NOMO-1 (cell line): ENCODE measurements around the gene ETV4.

Experiments used
- DNase-seq, 2 experiments: peaks; one replicate each; lab custom pipeline; 2025; ENCODE audit not compliant: unreplicated experiment in 2 of 2; lab: John Stamatoyannopoulos, UW

Gene ETV4

DNA sequence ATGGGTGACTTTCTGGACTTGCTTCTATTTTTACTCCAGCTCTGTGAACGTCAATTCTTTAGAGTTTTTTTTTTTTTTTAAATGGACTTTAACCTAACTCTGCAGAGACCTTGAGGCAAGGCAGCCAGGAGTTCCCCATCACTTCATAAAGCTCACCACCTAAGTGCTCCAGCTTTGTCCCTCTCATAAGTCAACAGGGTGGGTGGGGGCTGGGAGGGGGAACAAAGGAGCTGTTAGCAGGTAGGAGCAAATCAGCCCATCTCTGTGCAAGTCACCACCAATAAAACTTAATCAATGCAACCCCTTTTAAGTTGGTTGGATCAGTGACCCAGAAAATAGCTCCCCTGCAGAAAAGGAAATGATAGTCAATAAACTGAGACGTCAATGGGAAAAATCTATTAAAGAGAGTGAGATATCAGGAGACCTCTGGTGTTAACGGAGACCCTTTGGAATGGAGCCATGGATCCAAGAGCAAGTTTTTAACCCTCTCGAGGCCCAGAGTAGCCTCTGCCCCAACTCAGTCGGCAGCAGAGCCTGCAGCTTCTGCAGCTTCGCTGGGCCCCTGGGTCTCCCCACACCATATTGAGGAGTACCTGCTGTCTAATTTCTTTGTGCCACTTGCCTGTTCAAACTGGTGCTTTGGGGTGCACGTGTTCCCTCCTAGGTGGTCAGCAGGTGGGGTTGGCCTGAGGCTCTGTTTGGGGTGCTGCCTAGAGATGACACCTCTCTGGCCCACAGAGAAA is 27.6 kb upstream of the ETV4 start:
- no peak for DNase-seq

GRCh38 chr17:43572368-43572980 is 26.3 kb upstream of the ETV4 start:
- no peak for DNase-seq

- DNase-seq, result no peak
These were observed 24.4 kb upstream of the ETV4 start for GRCh38 chr17:43570518-43570928.

DNA sequence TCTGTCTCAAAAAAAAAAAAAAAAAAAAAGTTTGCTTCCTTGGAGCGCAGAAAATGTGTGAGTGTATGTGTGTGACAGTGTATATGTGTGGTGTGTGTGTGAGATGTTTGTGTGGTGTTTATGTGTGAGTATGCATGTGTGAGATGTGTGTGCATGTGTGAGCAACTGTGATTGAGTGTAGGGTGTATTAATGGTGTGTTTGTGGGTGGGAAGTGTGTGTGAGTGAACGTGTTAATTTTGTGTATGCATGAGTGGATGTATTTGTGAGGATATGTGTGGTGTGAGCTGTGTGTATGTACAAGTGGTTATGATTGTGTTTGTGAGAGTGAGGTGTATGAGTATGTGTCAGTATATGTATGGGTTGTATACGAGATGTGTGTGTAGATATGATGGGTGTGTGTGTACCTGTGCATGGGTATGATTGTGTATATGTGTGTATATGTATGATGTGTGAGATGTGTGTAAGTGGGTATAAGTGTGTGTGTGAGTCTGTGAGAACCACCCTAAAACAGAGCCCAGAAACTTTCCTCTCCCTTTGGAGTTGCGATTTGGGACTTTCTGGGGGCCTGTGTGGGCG is 22.5 kb upstream of the ETV4 start:
- no peak for DNase-seq

DNA sequence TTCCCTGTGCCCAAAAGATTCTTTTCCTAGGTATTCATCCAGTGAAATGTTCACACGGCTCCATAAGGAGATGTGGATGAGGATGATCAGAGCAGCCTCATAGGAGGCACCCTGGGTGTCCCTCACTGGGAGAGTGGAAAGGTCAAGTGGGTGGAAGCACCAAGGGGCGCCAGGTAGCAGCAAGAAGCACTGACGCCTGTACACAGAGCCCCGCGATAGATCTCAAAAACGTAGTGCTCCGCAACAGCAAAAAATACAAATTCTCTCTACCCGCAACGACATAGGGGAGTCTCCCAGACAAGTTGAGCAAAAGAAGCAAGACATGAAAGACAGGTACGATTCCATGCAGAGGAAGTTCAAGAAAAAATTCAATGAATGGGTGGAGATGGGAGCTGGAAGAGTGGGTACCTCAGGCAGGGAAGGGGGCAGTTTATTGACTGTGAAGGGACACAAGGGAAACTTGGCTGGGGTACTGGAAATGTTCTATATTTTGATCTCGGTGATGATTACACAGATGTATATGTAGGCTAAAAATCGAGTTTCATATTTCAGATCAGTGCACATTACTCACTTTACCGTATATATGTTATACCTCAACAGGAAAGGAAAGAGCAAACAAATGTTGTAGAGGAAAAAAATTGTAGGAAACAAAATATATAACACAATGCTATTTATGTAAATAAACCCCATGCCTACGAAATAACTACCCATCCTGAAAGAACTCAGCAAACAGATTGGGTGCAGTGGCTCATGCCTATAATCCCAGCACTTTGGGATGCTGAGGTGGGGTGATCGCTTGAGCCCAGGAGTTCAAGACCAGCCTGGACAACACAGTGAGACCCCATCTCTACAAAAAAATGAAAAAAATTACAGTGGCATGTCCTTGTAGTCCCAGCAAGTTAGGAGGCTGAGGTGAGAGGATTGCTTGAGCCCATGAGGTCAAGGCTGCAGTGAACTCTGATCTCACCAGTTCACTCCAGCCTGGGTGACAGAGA is 17.8 kb upstream of the ETV4 start:
- no peak for DNase-seq

DNA sequence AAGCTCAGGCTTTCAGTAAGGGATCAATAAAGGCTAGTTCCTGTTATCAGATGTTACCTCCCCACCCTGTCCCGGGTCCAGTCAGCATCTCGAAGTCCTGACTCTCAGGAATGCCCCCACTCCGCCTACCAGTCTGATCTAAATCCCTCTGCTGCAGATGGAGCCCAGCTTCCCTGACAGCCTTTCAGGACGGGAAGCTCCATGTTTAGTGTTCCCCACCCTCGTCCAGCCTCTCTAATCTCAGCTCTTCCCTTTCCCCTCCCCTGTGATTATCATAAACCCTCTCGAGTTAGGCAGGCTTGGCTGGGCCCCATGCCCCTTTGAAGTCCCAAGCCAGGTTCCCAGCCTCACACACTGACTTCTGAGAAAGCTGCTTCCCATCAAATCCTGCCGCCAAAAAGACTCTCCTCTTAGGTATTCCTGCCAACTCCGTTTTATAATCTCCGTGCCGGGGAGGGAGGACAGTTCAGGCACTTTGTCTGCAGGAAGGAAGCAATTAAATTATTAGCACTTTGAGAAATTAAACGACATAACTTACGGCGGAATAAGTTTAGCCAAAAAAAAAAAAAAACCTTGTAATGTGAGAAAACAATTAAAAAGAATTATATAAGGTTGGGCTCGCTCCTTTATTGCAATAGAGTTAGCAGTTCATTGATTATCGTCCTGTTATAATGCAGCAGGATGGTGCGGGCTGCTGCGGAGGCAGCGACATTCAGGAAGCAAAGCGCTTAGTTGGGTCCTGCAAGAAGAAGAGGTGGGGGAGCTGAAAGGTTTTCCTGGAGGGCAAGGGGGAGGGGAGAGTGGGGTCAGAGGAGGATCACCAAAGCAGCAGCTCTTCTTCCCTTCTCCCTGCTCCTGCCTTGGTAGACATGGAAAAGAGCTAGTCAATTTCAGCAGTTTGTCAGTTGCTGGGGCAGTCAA is 16.8 kb upstream of the ETV4 start:
- peak in 1 of 2 experiments; percentile 20 for DNase-seq

DNA sequence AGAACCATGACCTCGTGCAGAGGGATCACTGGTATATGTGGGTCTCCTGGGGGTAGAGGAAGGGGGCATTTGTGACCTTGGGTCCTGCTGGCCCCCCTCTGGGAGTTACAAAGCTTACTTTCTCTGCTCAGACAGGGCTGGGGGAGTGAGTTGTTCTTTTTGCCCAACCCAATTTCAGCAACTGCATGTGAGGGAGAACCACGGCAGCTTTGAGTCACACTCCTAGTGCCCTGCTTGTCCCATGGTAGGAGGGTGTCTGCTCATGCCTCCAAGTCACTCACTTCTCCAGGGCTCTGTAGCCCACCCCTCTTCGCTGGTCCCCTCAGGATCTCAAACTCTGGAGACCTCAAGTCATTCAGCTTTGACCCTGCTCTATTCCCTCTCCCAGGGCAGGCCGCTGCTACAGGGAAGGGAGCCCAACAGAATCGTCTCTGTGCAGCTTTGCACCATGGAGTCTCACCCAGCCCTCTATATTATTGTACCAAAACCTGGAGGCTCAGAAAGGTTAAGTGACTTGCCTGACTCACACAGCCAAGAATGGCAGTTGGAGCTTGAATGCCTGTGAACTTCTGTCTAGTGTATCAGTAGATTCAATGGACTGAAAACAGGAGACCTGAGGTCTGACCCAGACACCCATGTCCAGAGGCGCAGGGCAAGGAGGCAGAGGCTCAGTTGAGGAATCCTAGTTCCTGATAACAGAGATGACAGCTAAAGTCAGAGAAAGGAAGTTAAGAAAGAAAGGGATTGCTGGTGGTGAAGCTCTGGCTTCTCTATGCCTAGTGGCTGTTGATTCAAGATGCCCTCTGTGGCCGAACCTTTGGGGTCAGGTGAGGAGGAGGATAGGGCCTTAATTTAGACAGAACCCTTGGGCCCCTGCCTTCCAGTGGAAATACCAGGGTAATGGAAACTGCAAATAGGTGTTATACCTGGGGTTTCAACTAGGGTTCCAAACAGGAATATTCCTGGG is 14.6 kb upstream of the ETV4 start:
- DNase-seq, result no peak

GRCh38 chr17:43559161-43559816 is 13.1 kb upstream of the ETV4 start:
- DNase-seq, result no peak

- DNase-seq, result no peak
These were observed 12.6 kb upstream of the ETV4 start for GRCh38 chr17:43558805-43559160.

- DNase-seq, result peak; percentile 99
These were observed 10.2 kb upstream of the ETV4 start for GRCh38 chr17:43556292-43556691.

GRCh38 chr17:43554857-43555256 is 8.7 kb upstream of the ETV4 start:
- DNase-seq, result no peak

DNA sequence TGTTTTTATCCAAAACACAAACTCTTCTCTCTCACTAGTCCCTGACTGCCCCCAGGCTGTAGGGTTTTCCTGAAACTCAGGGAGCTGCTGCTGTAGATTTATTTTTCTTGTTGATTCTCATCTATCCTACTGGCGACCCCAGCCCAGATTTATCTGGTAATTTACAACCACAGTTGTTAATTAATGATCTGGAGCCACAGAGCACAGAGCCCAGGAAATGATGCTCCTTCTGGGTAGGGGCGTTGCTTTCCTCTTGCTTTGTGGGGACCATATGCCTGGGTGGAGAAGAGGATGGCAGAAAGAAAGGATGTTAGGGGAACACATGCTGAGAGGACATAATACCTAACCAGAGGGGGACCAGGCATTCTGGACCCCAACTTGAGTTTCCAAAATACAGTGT is 7.4 kb upstream of the ETV4 start:
- DNase-seq, result no peak

DNA sequence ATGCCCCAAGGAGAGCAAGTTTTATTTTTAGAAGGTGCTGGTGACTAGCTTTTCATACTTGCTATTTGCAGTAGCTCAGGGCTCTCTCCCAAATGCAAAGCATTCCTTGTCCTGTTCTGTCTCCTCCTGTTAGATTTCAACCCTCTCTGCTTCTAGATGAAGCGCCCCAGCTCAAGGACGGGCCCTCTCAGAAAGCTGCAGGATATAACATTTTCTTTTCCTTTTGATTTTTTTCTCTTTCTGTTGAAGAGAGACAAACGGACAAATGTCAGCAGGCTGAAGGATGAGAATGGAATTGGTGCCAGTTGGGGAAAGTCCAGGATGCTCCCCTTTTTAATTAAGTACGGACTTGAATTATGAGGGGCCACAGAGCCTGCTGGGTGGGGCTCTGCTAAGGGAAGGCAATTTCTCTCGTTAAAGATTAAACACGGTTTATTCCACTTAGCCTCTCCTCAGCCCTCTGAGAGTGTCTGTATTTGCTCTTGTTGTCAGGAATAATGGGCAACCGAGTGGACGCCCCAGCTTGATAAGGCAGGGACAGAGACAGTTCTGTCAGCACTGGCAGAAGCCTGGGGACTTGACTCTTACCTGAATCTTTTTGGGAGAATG is 6.2 kb upstream of the ETV4 start:
- no peak for DNase-seq

DNA sequence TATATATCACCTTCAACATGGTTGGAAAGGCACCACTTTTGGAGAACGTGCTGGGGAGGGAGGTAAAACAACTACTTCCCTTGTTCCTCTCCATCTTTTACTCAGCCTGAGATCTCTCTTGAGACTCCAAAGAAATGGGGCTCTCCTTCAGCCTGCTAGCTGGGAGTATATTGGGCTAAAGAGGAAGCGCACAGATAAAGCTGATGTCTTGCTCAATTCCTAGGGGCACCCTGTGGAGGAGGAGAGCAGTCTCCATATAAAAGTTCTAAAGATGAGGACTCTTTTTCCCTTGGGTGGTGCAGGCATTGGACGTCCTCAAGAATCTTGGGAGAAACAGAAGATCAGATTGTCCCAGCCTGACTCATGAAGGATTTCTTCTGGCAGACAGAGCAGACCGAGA is 4.6 kb upstream of the ETV4 start:
- DNase-seq, result peak; percentile 59 to 63

DNA sequence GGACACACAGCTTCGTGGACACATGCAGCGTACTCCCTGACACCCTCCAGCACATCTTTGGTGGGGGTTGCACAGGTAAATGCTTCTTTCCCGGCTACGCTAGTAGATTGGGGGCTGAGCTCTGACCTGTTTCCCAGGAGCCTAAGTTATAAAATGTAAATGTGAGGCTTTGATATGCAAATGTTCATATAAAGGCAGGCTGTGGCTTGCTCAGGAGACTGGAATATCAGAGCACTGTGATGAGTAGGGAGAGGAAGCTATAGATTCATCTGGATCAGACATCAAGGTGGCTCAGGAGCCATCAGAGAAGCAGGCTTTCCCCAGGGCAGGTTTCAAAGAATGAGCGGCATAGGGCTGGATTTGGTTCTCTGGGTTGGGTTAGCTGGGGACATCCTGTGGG is 3.4 kb upstream of the ETV4 start:
- no peak for DNase-seq

DNA sequence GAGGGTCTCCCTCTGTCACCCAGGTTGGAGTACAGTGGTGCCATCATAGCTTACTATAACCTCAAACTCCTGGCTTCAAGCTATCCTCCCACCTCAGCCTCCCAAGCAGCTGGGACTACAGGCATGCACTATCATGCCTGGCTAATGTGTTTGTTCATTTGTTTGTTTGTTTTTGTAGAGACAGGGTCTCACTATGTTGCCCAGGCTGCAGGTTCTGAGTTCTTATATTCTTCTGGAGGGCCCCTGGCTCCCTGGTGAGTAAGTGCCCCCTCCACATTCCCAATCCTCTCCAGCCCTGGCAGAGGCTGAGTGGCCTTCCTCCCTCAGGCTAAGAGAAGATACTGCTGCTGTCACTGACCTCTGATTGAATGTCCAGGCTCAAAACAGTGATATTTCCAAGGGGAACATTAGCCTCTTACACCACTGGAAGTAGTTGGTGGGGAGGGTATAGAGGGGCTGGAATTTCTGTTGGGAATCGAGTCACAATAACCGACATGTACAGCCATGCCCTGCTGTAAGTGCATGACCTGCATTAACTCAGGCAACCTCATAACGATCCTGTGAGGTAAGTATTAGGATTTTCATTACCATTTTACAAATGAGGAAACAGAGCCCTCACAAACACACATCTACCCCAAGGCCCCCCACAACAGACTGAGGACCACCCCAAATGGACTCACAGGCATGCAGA is 2.7 kb upstream of the ETV4 start:
- no peak for DNase-seq

DNA sequence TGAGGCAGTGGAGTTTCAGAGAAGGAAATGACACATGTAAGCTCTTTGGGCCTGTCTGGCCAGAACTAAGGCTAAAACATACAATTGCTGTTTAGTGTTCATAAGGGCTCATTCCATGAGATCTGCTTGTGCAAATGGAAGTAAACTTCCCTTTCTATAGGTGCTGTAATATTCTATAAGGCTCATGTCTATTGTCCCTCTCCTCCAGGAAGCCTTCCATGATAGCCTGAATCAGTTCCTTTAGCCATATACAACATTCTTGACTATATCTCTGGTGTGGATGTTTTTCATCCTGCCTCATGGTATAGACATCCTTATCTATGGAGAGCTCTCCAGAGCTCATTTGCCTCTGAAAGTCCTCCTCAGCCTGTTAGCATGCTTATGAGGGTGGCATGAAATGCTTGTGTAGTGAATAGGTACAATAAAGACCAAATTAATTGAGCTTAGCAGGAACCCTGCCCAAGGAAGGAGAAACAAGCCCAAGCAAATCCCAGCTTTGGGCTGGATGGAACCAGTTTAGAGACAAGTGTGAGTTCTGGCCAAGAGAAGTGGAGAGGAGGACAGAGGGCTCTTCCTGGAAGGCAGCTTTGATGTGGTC is 1.6 kb upstream of the ETV4 start:
- no peak for DNase-seq
